DND-41 (cell line): ENCODE results near the gene UBE3C.
A peak's percentile ranks its signal among the peaks of the same experiment; 100 is the strongest.

Experiments used
- ATAC-seq: fragments of 200-7000 bp; cut with Tn5 transposase; 3 replicates; pipeline ENCODE4 v1.9.1; 2021; ENCODE audit warnings: low read depth; ENCODE audit not compliant: insufficient read depth
- DNase-seq: peaks from one replicate; pipeline ENCODE4 v3.0.0-alpha.2; 2020
- H2AFZ ChIP-seq: 2 replicates; pipeline ENCODE4 v1.6.0; 2012; ENCODE audit warnings: low read depth, low read length
- H3K27ac ChIP-seq: 2 replicates; pipeline ENCODE4 v1.5.1; 2012; ENCODE audit warnings: low read length, inconsistent platforms
- H3K27me3 ChIP-seq: fragments of 200-600 bp; sonication (generic); 2 replicates; pipeline ENCODE4 v1.6.0; 2012; ENCODE audit warnings: low read length, mild to moderate bottlenecking, inconsistent platforms; ENCODE audit not compliant: insufficient read depth, poor library complexity
- H3K36me3 ChIP-seq: 2 replicates; pipeline ENCODE4 v1.5.1; 2012; ENCODE audit warnings: low read length, inconsistent platforms; ENCODE audit not compliant: insufficient read depth
- H3K4me1 ChIP-seq: 2 replicates; pipeline ENCODE4 v1.5.1; 2012; ENCODE audit warnings: mild to moderate bottlenecking, low read length; ENCODE audit not compliant: insufficient read depth
- H3K4me2 ChIP-seq: 2 replicates; pipeline ENCODE4 v1.6.0; 2012; ENCODE audit warnings: mild to moderate bottlenecking, moderate library complexity, low read length, inconsistent platforms; ENCODE audit not compliant: insufficient read depth
- H3K4me3 ChIP-seq, 2 experiments: fragments of 200-600 bp in 1 of 2; shearing (Covaris generic) in 1 of 2; 2 replicates each; pipeline ENCODE4 v1.5.1; 2012 to 2016; ENCODE audit warnings: inconsistent platforms in 2 of 2, low read length in 2 of 2, mild to moderate bottlenecking in 2 of 2, low read depth in 1 of 2, moderate library complexity in 1 of 2
- H3K79me2 ChIP-seq: 2 replicates; pipeline ENCODE4 v1.6.0; 2012; ENCODE audit warnings: low read length, inconsistent platforms; ENCODE audit not compliant: insufficient read depth
- H3K9ac ChIP-seq: 2 replicates; pipeline ENCODE4 v1.6.0; 2012; ENCODE audit warnings: low read depth, mild to moderate bottlenecking, inconsistent platforms, low read length, moderate library complexity
- H3K9me3 ChIP-seq: 2 replicates; pipeline ENCODE4 v1.5.1; 2012; ENCODE audit warnings: low read length, moderate library complexity, mild to moderate bottlenecking, inconsistent platforms; ENCODE audit not compliant: insufficient read depth, severe bottlenecking
- H4K20me1 ChIP-seq: 2 replicates; pipeline ENCODE4 v1.6.0; 2012; ENCODE audit warnings: low read length; ENCODE audit not compliant: insufficient read depth
- EZH2 ChIP-seq: IDR thresholded peaks from 3 replicates; pipeline ENCODE4 v1.6.1; 2012; ENCODE audit warnings: borderline replicate concordance, low read depth, mild to moderate bottlenecking, moderate library complexity, low read length, inconsistent platforms; ENCODE audit not compliant: severe bottlenecking
- TF ChIP-seq, protein P1 (sequence below): IDR thresholded peaks from 2 replicates; pipeline ENCODE4 v1.5.1; 2012; ENCODE audit warnings: borderline replicate concordance, low read length, moderate library complexity, mild to moderate bottlenecking; ENCODE audit not compliant: poor library complexity, severe bottlenecking; ENCODE audit errors: extremely low read depth

UBE3C gene

DNA sequence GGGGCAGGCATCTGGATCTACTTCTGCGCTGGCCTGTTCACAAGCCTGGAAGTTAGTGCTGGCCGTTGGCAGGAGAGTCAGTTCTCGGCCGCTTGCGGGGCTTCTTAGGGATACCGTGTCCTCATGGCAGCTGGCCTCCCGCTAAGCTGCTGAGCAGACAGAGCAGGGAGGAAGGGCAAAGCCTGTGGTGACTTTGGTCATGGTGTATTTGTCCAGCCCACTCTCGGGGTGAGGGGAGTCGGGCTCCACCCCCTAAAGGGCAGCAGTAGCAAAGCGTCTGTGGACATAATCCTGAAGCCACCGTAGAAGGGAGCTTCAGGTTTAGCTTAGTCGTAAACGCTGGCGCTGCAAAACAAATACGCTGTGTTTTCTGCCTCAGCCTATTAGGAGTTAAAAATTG lies 12.2 kb downstream of the UBE3C start:
- Histone ChIP-seq H3K27ac (no peak overlapping the region), H4K20me1 (peaks cover 92% of the 10 kb centered on the region), H3K4me2 (no peak overlapping the region), H3K9ac (no peak overlapping the region), H3K79me2 (peaks cover 100% of the 10 kb centered on the region), H3K4me1 (no peaks in the 10 kb centered on the region), H3K9me3 (no peaks in the 10 kb centered on the region), H3K36me3 (peaks cover 32% of the 10 kb centered on the region), H3K27me3 (no peaks in the 10 kb centered on the region), H3K4me3 (no peak overlapping the region), H2AFZ (no peak overlapping the region)
- 0 out of 3 replicates have a peak, but pooled peaks have one; percentile 14 for ATAC-seq
- no peak for TF ChIP-seq EZH2
- TF ChIP-seq, protein P1, sequence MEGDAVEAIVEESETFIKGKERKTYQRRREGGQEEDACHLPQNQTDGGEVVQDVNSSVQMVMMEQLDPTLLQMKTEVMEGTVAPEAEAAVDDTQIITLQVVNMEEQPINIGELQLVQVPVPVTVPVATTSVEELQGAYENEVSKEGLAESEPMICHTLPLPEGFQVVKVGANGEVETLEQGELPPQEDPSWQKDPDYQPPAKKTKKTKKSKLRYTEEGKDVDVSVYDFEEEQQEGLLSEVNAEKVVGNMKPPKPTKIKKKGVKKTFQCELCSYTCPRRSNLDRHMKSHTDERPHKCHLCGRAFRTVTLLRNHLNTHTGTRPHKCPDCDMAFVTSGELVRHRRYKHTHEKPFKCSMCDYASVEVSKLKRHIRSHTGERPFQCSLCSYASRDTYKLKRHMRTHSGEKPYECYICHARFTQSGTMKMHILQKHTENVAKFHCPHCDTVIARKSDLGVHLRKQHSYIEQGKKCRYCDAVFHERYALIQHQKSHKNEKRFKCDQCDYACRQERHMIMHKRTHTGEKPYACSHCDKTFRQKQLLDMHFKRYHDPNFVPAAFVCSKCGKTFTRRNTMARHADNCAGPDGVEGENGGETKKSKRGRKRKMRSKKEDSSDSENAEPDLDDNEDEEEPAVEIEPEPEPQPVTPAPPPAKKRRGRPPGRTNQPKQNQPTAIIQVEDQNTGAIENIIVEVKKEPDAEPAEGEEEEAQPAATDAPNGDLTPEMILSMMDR = no peak
- no peak for DNase-seq

DNA sequence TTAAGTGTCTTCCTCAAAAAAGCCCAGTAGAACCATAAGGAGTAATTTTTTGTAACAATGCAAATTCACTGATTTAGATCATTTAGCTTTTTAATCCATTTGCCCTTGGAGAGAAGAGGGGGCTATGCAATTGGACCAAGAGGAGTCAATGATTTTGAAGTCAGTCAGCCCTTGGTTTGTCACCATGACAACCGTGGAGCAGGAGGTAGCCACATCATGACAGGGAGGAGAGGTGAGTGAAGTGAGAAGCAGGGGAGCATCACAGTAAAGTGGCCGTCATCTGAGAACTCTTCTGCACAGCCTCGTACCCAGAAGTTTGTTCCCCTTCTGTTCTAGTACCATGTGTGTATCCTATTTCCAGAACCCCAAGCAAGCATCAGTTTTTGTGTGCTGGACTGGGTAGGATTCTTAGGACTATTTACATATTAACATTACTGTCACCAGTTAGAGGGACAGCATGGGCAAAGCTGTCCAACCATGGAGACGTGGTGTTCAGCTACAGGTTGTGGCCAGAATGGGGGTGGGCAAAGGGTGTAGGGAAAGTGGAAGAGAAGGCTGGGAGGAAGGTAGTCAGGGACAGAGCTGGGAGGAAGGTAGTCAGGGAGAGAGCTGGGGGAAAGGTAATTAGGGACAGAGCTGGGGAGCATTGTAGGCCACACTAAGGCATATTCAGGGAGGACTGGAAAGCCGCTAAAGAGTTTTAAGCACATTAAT lies 13.1 kb downstream of the UBE3C start:
- no peak overlapping the region for H3K9ac ChIP-seq
- no peak overlapping the region for H3K4me3 ChIP-seq
- H3K36me3 ChIP-seq = peaks cover 32% of the 10 kb centered on the region
- DNase-seq = no peak
- H3K9me3 ChIP-seq = no peaks in the 10 kb centered on the region
- H2AFZ ChIP-seq = no peak overlapping the region
- H3K27ac ChIP-seq = no peak overlapping the region
- H3K27me3 ChIP-seq = no peaks in the 10 kb centered on the region
- peaks cover 100% of the 10 kb centered on the region for H3K79me2 ChIP-seq
- ATAC-seq = no peak
- H4K20me1 ChIP-seq = peaks cover 90% of the 10 kb centered on the region
- TF ChIP-seq EZH2 = no peak
- TF ChIP-seq, protein P1 = no peak
- H3K4me2 ChIP-seq = no peak overlapping the region
- H3K4me1 ChIP-seq = no peaks in the 10 kb centered on the region

DNA sequence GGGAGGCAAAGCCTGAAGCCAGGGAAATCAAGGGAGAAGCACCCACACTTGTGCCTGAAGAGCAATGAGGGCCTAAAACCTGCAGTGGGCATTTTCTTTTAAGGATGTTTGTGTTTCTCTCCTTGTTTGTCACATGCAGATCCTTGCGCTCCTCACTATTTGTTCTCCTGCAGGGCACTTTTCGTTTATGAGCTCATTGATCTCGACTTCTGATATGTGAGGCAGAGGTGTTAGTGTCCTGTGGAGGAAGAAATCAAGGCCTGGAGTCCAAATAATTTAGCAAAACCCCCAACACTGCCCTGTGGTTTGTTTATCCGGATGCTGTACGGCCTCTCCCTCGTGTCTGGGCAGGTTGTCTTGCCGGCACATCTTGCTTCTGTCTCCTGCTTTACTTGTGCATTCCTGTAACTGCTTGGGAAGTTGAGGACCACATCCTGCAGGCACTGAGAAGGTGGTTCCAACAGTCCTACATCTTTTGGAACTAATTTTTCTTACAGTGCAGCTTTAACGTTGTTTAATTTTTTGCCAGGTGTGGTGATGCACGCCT lies 13.7 kb downstream of the UBE3C start:
- H3K4me3 ChIP-seq = no peak overlapping the region
- no peaks in the 10 kb centered on the region for H3K4me1 ChIP-seq
- no peak for DNase-seq
- no peaks in the 10 kb centered on the region for H3K27me3 ChIP-seq
- no peaks in the 10 kb centered on the region for H3K9me3 ChIP-seq
- H4K20me1 ChIP-seq = peaks cover 90% of the 10 kb centered on the region
- peaks cover 100% of the 10 kb centered on the region for H3K79me2 ChIP-seq
- no peak for ATAC-seq
- no peak overlapping the region for H3K27ac ChIP-seq
- TF ChIP-seq EZH2 = no peak
- TF ChIP-seq, protein P1 = no peak
- no peak overlapping the region for H3K4me2 ChIP-seq
- peaks cover 29% of the 10 kb centered on the region for H3K36me3 ChIP-seq
- H3K9ac ChIP-seq = no peak overlapping the region
- no peak overlapping the region for H2AFZ ChIP-seq
